H4 (cell line): ENCODE measurements around the gene NFIA. TPM values are rescaled to one million over a fixed set of nuclear protein-coding genes. Genes with fewer than 3 reads are reported as not detected.

Experiments used
- DNase-seq: peaks from one replicate; pipeline ENCODE4 v3.0.0-alpha.2; 2015; ENCODE audit warnings: low spot score
- total RNA-seq: library from RNA; depleted of rRNA; stranded (reverse); fragments of >200 nt; shearing (Covaris generic); gene quantifications from 2 replicates; pipeline ENCODE4 v1.2.3, GENCODE V29; 2014

Gene NFIA
- total RNA-seq, 1 experiment from 2014 or later: 7.4 TPM

GRCh38 chr1:61432616-61433388 lies 350.4 kb downstream of the NFIA start:
- no peak for DNase-seq

- DNase-seq: no peak
These were observed 351.3 kb downstream of the NFIA start for GRCh38 chr1:61433646-61434045.

- DNase-seq: no peak
These were observed 351.9 kb downstream of the NFIA start for GRCh38 chr1:61434276-61434675.

- no peak for DNase-seq
These were observed 352.9 kb downstream of the NFIA start for GRCh38 chr1:61435226-61435625.

- DNase-seq: no peak
These were observed 353.7 kb downstream of the NFIA start for GRCh38 chr1:61436016-61436415.

GRCh38 chr1:61436491-61437120 lies 354.2 kb downstream of the NFIA start:
- DNase-seq: no peak

- DNase-seq: no peak
These were observed 356.9 kb downstream of the NFIA start for GRCh38 chr1:61439234-61439633.

- DNase-seq: no peak
These were observed 359.4 kb downstream of the NFIA start for GRCh38 chr1:61441723-61442262.

- no peak for DNase-seq
These were observed 360.2 kb downstream of the NFIA start for GRCh38 chr1:61442544-61442943.

- no peak for DNase-seq
These were observed 361.9 kb downstream of the NFIA start for GRCh38 chr1:61444288-61444687.

- no peak for DNase-seq
These were observed 363.0 kb downstream of the NFIA start for GRCh38 chr1:61445269-61445825.

GRCh38 chr1:61446531-61446991 lies 364.2 kb downstream of the NFIA start:
- no peak for DNase-seq

- DNase-seq: no peak
These were observed 365.0 kb downstream of the NFIA start for GRCh38 chr1:61447106-61447967.

GRCh38 chr1:61447968-61448430 lies 365.6 kb downstream of the NFIA start:
- DNase-seq: no peak

- DNase-seq: no peak
These were observed 366.6 kb downstream of the NFIA start for GRCh38 chr1:61448914-61449313.

GRCh38 chr1:61449410-61449809 lies 367.0 kb downstream of the NFIA start:
- DNase-seq: no peak

GRCh38 chr1:61450454-61450853 lies 368.1 kb downstream of the NFIA start:
- no peak for DNase-seq

GRCh38 chr1:61450872-61451571 lies 368.7 kb downstream of the NFIA start:
- DNase-seq: no peak

GRCh38 chr1:61451572-61451968 lies 369.2 kb downstream of the NFIA start:
- no peak for DNase-seq

- peak; percentile 55 for DNase-seq
These were observed 370.0 kb downstream of the NFIA start for GRCh38 chr1:61452176-61453035.
